GM12878 (cell line): ENCODE data around the gene BBS9. TPM values are rescaled to one million over a fixed set of nuclear protein-coding genes. Genes with fewer than 3 reads are reported as not detected.

Source experiments
- ATAC-seq: fragments of 200-7000 bp; cut with Tn5 transposase; 3 replicates; pipeline ENCODE4 v1.9.1; 2020; ENCODE audit warnings: mild to moderate bottlenecking, moderate library complexity
- BruUV-seq: library from RNA; stranded (reverse); fragments of 400-500 nt; replicated peaks from 2 replicates; lab custom pipeline; 2021; lab: Mats Ljungman, UMichigan
- CTCF ChIA-PET: fragments of 300-600 bp; sonication (Branson Sonifier 250); formaldehyde crosslinking; extraction: SDS; loops from one replicate; lab custom pipeline; 2021; ENCODE audit warnings: inconsistent platforms; lab: Yijun Ruan, JAX
- POLR2A ChIA-PET: fragments of 350-600 bp; formaldehyde crosslinking; extraction: SDS; loops from one replicate; lab custom pipeline; 2021; ENCODE audit warnings: inconsistent platforms; lab: Charles Lee
- RAD21 ChIA-PET: fragments of 300-600 bp; sonication (Branson Sonifier 250); formaldehyde crosslinking; loops from one replicate; lab custom pipeline; 2023; ENCODE audit warnings: antibody characterized with exemption; ENCODE audit not compliant: unreplicated experiment; lab: Charles Lee
- SMC1A ChIA-PET: fragments of 300-600 bp; sonication (Branson Sonifier 250); formaldehyde crosslinking; loops from one replicate; lab custom pipeline; 2023; ENCODE audit not compliant: unreplicated experiment, uncharacterized antibody; lab: Charles Lee
- DNase-seq: peaks from one replicate; pipeline ENCODE4 v3.0.0-alpha.2; 2011; ENCODE audit warnings: low read depth, low spot score
- FAIRE-seq: peaks from 3 replicates; lab custom pipeline; 2011; peaks lifted over from hg19 to GRCh38; lab: Jason Lieb, UNC
- H2AFZ ChIP-seq: 2 replicates; pipeline ENCODE4 v1.6.0; 2011; ENCODE audit warnings: low read depth, low read length, control low read depth; ENCODE audit not compliant: control insufficient read depth
- H3K27ac ChIP-seq: 2 replicates; pipeline ENCODE4 v1.5.1; 2011; ENCODE audit warnings: control low read depth; ENCODE audit not compliant: control insufficient read depth, insufficient read depth
- H3K27me3 ChIP-seq, 2 experiments: replicated peaks in 1 of 2; 2 replicates each; pipeline versions ENCODE4 v1.6.0 to v1.6.1; 2011; ENCODE audit warnings: low read length in 1 of 2; ENCODE audit not compliant: control insufficient read depth in 2 of 2, insufficient read depth in 2 of 2
- H3K36me3 ChIP-seq, 2 experiments: 2 replicates each; pipeline ENCODE4 v1.5.1; 2011; ENCODE audit warnings: low read length in 1 of 2; ENCODE audit not compliant: control insufficient read depth in 2 of 2, insufficient read depth in 2 of 2
- H3K4me1 ChIP-seq: 2 replicates; pipeline ENCODE4 v1.6.1; 2011; ENCODE audit warnings: mild to moderate bottlenecking, low read length, moderate library complexity, mixed read lengths; ENCODE audit not compliant: control insufficient read depth, insufficient read depth
- H3K4me2 ChIP-seq: 2 replicates; pipeline ENCODE4 v1.6.0; 2011; ENCODE audit warnings: control low read depth; ENCODE audit not compliant: control insufficient read depth, insufficient read depth
- H3K4me3 ChIP-seq: fragments of 200-600 bp; sonication (generic); 2 replicates; pipeline ENCODE4 v1.5.1; 2016
- H3K79me2 ChIP-seq: 2 replicates; pipeline ENCODE4 v1.6.0; 2011; ENCODE audit warnings: low read length; ENCODE audit not compliant: control insufficient read depth, insufficient read depth
- H3K9ac ChIP-seq: 2 replicates; pipeline ENCODE4 v1.8.0; 2011; ENCODE audit warnings: low read length, control low read depth, mixed read lengths; ENCODE audit not compliant: control insufficient read depth, insufficient read depth
- H3K9me3 ChIP-seq: replicated peaks from 3 replicates; pipeline ENCODE4 v1.5.1; 2011; ENCODE audit warnings: mild to moderate bottlenecking, low read length; ENCODE audit not compliant: control insufficient read depth, insufficient read depth
- H4K20me1 ChIP-seq: 2 replicates; pipeline ENCODE4 v1.6.0; 2011; ENCODE audit not compliant: control insufficient read depth, insufficient read depth
- BMI1 ChIP-seq: fragments of 450-650 bp; IDR thresholded peaks from 2 replicates; pipeline ENCODE4 v1.6.1; 2016; ENCODE audit warnings: mild to moderate bottlenecking, moderate library complexity, borderline replicate concordance
- CEBPZ ChIP-seq: fragments of 150-350 bp; IDR thresholded peaks from 2 replicates; pipeline ENCODE4 v1.6.1; 2016; ENCODE audit warnings: low read depth, low read length
- WGBS: methylation state at CpG from one replicate; pipeline ENCODE4 v1.1.6; 2016; ENCODE audit warnings: low lambda C conversion rate; ENCODE audit not compliant: insufficient replicate concordance, insufficient coverage; ENCODE audit errors: missing lambda C conversion rate; 5-methylcytosine and 5-hydroxymethylcytosine counted together
- in situ Hi-C: fragments of 300-500 bp; cut with MboI; formaldehyde crosslinking; loops from 9 replicates; pipeline ENCODE4 v1.14.3; 2018; ENCODE audit warnings: mixed read lengths
- intact Hi-C: fragments of 100-400 bp; cut with micrococcal nuclease; formaldehyde crosslinking; loops from one replicate; pipeline ENCODE4 v1.14.2; 2022; ENCODE audit not compliant: unreplicated experiment
- polyA plus RNA-seq, 11 experiments: library from polyadenylated mRNA; depleted of rRNA in 4 of 11; unstranded in 6 of 11; stranded (reverse) in 5 of 11; fragments of >200 nt; fragmentation: Nextera tagmentation in 4 of 11; fragmentation: Illumina TruSeq in 1 of 11; extraction: Ambion mirVana in 4 of 11; extraction: Trizol in 1 of 11; gene quantifications; 1 replicate in 1 of 11; 2 replicates in 10 of 11; pipeline versions ENCODE4 v1.2.1 to v1.2.3, GENCODE V29; 2011 to 2016; ENCODE audit warnings: inconsistent platforms in 2 of 11, missing spikeins in 2 of 11, low read depth in 1 of 11
- total RNA-seq, 4 experiments: library from RNA; depleted of rRNA in 3 of 4; stranded (reverse); fragments of >200 nt in 3 of 4; fragmentation: Illumina TruSeq in 1 of 4; extraction: Trizol in 1 of 4; gene quantifications; 2 replicates each; pipeline versions ENCODE4 v1.2.1 to v1.2.3, GENCODE V29; 2013 to 2021

Gene BBS9
- total and polyA plus RNA-seq, 10 of the 15 experiments (the other 5 are each of a cell fraction or from before 2014, with no cell fraction given) = 1.2 to 5.6 (median 2.3) TPM

- no peak for FAIRE-seq
- Histone ChIP-seq H3K9me3 (no peaks in the 10 kb centered on the region; the same call in 2 of the 3 replicates), H3K27me3 (no peaks in the 10 kb centered on the region), H3K79me2 (no peaks in the 10 kb centered on the region), H3K9ac (no peak overlapping the region), H2AFZ (no peak overlapping the region), H3K4me1 (no peaks in the 10 kb centered on the region), H4K20me1 (no peaks in the 10 kb centered on the region), H3K4me2 (no peak overlapping the region), H3K36me3 (no peaks in the 10 kb centered on the region), H3K27ac (no peak overlapping the region), H3K4me3 (no peak overlapping the region)
- no peak for ATAC-seq
- ChIA-PET POLR2A (no interaction called here), SMC1A (interaction anchor here (0.8 kb wide), 1 partner anchor 28 kb away, joined by 3 read pairs; no protein-coding TSS in a partner anchor), RAD21 (no interaction called here), CTCF (interaction anchor here (0.9 kb wide), 1 partner anchor 48 kb away, joined by 3 read pairs; no protein-coding TSS in a partner anchor)
- TF ChIP-seq CEBPZ (peak; percentile 66), BMI1 (no peak)
- DNase-seq = no peak
- intact Hi-C loops = no loop called here
- WGBS = 44% methylated on average over 2 of the region's 2 CpGs
- in situ Hi-C loops = no loop called here
- BruUV-seq = no TSS peak
Measured at GRCh38 chr7:33539198-33539597, 409.8 kb downstream of the BBS9 start.
